Choroid plexus epithelial cell (primary cell): Measurements from ENCODE around the gene TRIM68.

ENCODE experiments used
- DNase-seq: peaks from one replicate; pipeline ENCODE4 v3.0.0-alpha.2; 2010; ENCODE audit warnings: low read depth
- H3K4me3 ChIP-seq: 2 replicates; pipeline ENCODE4 v1.5.1; 2011; ENCODE audit warnings: low read depth, mild to moderate bottlenecking, control low read depth, low read length, moderate library complexity
- CTCF ChIP-seq: conservative IDR thresholded peaks from 2 replicates; pipeline ENCODE4 v1.5.1; 2011; ENCODE audit warnings: low read depth, mild to moderate bottlenecking, control low read depth, inconsistent platforms, low read length, moderate library complexity

TRIM68 gene

DNA sequence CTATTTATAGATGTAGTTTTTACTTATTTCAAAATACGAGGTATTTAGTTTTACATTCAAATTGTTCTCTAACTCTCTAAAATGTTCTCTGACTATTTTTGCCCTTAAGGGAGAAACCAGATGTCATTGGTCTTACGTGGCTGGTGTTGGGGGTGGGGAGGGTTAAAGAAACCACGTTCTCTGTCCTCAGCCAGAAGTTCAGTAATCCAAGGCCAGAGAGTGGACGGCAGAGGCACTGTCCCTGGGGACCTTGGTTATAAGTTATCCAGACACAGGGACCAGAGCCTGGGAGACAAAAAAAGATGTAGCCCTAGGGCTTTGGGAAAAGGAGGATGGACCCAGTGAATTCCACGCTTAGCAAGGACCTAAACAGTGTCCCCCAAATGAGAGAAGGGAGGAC lies 35.0 kb upstream of the TRIM68 start:
- DNase-seq, result peak; percentile 2
- TF ChIP-seq CTCF, result no peak
- H3K4me3 ChIP-seq, result no peak overlapping the region

DNA sequence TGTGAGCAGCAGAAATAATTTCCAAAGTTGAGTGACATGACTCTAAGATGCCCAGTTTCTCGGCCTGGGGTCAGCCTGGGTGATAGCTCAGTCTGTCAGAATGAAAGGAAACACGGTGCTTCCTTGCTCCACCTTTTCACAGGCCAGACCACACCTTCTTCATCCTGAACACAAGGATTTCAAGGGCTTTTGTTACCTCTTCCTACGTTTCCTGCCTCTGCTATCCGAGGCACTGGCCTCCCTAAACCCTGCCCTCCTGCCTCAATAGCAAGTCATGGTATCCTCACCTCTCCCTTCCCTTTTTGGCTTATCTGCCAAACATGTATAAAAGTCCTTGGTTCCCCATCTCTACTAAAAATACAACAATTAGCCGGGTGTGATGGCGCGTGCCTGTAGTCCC lies 34.0 kb upstream of the TRIM68 start:
- no peak for DNase-seq
- TF ChIP-seq CTCF, result no peak
- no peak overlapping the region for H3K4me3 ChIP-seq

GRCh38 chr11:4641501-4641900 lies 33.5 kb upstream of the TRIM68 start:
- DNase-seq, result peak; percentile 4
- TF ChIP-seq CTCF, result no peak
- no peak overlapping the region for H3K4me3 ChIP-seq

GRCh38 chr11:4639931-4640330 lies 31.9 kb upstream of the TRIM68 start:
- H3K4me3 ChIP-seq, result no peak overlapping the region
- no peak for TF ChIP-seq CTCF
- DNase-seq, result no peak

- no peak overlapping the region for H3K4me3 ChIP-seq
- TF ChIP-seq CTCF, result no peak
- no peak for DNase-seq
Measured at GRCh38 chr11:4637662-4638047, 29.6 kb upstream of the TRIM68 start.

GRCh38 chr11:4636962-4637661 lies 29.1 kb upstream of the TRIM68 start, which contains the start of gene OR51D1:
OR51D1 (plus strand) TSS chr11:4637477; CDS start chr11:4639791, 2,314 bp downstream.
- H3K4me3 ChIP-seq, result peak within 1 kb of the TSS; percentile 16
- DNase-seq, result peak; percentile 82
- TF ChIP-seq CTCF, result peak; percentile 95

DNA sequence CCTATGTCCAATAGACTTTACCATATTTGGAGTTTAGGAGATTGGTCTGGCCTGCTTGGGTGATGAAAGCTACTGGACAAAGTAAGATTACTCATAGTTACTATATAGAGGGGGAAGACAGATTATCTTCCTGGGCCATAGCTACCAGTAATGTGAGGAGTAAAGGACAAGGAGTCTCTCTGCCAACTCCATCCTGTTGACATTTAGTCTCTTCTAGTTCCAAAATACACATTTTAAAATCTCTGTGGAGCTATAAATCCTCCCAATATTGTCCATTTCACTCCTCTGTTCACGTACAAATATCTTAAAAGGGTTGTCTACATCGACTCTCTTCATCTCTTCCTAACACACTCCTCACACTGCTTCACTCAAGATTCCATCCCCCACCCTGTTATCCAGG lies 28.1 kb upstream of the TRIM68 start:
- no peak overlapping the region for H3K4me3 ChIP-seq
- no peak for TF ChIP-seq CTCF
- no peak for DNase-seq
